Neutrophil (primary cell): ENCODE data around the gene SLC8B1.

Experiments used
- H3K27ac ChIP-seq: fragments of 200-600 bp; sonication (generic); 2 replicates; pipeline ENCODE4 v1.5.1; 2016; ENCODE audit warnings: mild to moderate bottlenecking, moderate library complexity
- H3K27me3 ChIP-seq: fragments of 200-600 bp; sonication (generic); 2 replicates; pipeline ENCODE4 v1.6.0; 2016; ENCODE audit warnings: mild to moderate bottlenecking
- H3K36me3 ChIP-seq: fragments of 200-600 bp; sonication (generic); 2 replicates; pipeline ENCODE4 v1.5.1; 2017
- H3K4me1 ChIP-seq, 2 experiments: fragments of 200-600 bp in 1 of 2; sonication (generic) in 1 of 2; 1 replicate in 1 of 2; 2 replicates in 1 of 2; pipeline versions ENCODE4 v1.5.1 to v1.6.1; 2013 to 2016; ENCODE audit warnings: low read depth in 1 of 2, low read length in 1 of 2, mild to moderate bottlenecking in 1 of 2, moderate library complexity in 1 of 2; ENCODE audit not compliant: control insufficient read depth in 1 of 2, insufficient read depth in 1 of 2
- H3K4me3 ChIP-seq, 2 experiments: fragments of 200-600 bp in 1 of 2; sonication (generic) in 1 of 2; 1 replicate in 1 of 2; 2 replicates in 1 of 2; pipeline ENCODE4 v1.5.1; 2013 to 2016; ENCODE audit warnings: low read depth in 1 of 2, low read length in 1 of 2, mild to moderate bottlenecking in 1 of 2, moderate library complexity in 1 of 2
- H3K9me3 ChIP-seq: fragments of 200-600 bp; sonication (generic); 2 replicates; pipeline ENCODE4 v1.5.1; 2016
- TF ChIP-seq, protein P1 (sequence below): fragments of 200-600 bp; sonication (generic); IDR thresholded peaks from 2 replicates; pipeline ENCODE4 v1.5.1; 2016; ENCODE audit warnings: antibody characterized with exemption

The SLC8B1 gene

DNA sequence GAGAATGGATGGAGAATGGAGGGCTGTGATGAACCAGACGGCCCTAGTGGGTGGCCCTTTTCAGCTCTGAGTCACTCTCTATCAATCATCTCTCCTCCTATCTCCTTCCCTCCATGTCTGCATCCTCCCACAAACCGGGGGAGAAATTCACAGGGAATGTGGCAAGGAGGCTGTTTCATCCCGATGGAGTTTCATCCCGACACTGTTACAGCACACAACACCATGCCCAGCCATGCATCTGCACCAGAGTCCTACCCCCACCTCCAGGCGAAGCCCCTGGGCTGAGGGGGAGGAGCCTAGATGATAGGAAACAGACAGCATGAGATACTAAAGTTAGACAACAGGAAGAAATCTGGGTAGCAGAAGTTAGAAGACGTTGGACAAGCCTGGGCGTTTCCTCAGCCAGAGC lies 20.8 kb downstream of the SLC8B1 start:
- TF ChIP-seq, protein P1, sequence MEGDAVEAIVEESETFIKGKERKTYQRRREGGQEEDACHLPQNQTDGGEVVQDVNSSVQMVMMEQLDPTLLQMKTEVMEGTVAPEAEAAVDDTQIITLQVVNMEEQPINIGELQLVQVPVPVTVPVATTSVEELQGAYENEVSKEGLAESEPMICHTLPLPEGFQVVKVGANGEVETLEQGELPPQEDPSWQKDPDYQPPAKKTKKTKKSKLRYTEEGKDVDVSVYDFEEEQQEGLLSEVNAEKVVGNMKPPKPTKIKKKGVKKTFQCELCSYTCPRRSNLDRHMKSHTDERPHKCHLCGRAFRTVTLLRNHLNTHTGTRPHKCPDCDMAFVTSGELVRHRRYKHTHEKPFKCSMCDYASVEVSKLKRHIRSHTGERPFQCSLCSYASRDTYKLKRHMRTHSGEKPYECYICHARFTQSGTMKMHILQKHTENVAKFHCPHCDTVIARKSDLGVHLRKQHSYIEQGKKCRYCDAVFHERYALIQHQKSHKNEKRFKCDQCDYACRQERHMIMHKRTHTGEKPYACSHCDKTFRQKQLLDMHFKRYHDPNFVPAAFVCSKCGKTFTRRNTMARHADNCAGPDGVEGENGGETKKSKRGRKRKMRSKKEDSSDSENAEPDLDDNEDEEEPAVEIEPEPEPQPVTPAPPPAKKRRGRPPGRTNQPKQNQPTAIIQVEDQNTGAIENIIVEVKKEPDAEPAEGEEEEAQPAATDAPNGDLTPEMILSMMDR = no peak
- Histone ChIP-seq H3K4me1 (no peaks in the 10 kb centered on the region), H3K4me3 (no peak overlapping the region), H3K27me3 (no peaks in the 10 kb centered on the region), H3K9me3 (no peaks in the 10 kb centered on the region), H3K36me3 (peaks cover 100% of the 10 kb centered on the region), H3K27ac (no peak overlapping the region)

DNA sequence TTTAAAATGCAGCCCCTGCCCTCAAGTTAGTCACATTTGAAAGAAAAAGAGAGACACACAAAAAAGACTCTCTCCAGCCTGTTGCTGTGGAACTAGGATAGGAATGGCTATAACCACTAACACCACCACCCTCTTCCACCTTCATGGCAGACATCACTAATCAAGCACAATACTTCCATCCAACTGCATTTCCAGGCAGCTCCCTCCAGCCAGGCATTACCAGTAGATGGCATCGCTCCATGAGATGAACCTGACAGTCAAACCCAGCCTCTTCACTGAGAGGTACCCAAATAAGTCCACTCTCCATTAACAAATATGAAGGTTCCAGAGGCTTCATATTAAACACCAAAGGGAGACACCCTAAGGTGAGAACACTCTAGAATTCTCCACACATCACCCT lies 24.4 kb downstream of the SLC8B1 start:
- Histone ChIP-seq H3K4me1 (no peaks in the 10 kb centered on the region), H3K36me3 (peaks cover 98% of the 10 kb centered on the region), H3K9me3 (no peaks in the 10 kb centered on the region), H3K4me3 (no peak overlapping the region), H3K27ac (no peak overlapping the region), H3K27me3 (no peaks in the 10 kb centered on the region)
- TF ChIP-seq, protein P1 = no peak

DNA sequence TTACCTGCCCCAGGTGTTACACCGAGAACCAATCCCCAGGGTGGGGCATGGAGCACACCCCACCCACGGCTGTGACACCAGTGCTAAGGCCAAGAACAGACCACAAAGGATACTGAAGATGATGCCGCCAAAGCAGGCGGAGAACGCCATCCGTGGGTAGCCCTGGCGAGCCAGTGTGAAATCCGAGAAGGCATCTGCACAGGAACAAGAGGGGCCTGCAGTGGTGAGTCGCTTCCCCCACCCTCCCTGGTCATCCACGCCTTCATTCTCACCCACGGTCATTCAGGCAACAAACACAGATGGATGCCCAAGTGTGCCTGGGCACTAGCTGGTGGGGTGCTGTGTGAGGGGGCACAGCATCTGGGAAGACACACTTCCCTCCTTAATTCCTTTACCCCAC lies 28.5 kb downstream of the SLC8B1 start:
- H3K27me3 ChIP-seq = no peaks in the 10 kb centered on the region
- no peaks in the 10 kb centered on the region for H3K9me3 ChIP-seq
- H3K27ac ChIP-seq = no peak overlapping the region
- no peak overlapping the region for H3K4me3 ChIP-seq
- H3K36me3 ChIP-seq = peaks cover 92% of the 10 kb centered on the region
- H3K4me1 ChIP-seq = peaks cover 5 to 10% of the 10 kb centered on the region in 2 experiments
- TF ChIP-seq, protein P1 = no peak

DNA sequence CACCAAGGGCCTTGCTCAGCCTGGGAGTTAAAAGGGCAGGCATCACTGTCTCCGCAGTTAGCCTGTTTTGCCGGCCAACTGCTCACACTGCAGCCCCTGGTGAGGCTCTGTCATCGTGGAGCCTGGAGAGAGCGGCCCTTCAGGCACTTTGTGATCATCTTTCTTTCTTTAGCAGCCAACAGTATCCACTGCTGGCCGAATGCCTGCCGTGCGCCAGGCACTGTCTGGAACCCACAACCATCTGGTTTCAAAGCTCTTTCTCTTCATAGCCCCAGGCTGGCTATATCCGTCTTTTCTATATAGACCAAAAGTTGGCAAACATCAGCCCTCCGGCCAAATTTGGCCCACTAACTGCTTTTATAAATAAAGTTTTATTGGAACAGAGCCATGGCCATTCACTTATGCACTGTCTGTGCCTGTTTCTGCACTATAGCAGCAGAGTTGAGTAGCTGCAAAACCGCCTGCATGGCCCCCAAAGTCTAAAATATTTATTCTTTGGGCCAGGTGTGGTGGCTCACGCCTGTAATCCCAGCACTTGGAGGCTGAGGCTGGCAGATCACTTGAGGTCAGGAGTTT lies 29.5 kb downstream of the SLC8B1 start:
- H3K9me3 ChIP-seq = no peaks in the 10 kb centered on the region
- peaks cover 5 to 10% of the 10 kb centered on the region in 2 experiments for H3K4me1 ChIP-seq
- no peak overlapping the region for H3K27ac ChIP-seq
- TF ChIP-seq, protein P1 = no peak
- H3K36me3 ChIP-seq = peaks cover 89% of the 10 kb centered on the region
- H3K4me3 ChIP-seq = no peak overlapping the region
- no peaks in the 10 kb centered on the region for H3K27me3 ChIP-seq

DNA sequence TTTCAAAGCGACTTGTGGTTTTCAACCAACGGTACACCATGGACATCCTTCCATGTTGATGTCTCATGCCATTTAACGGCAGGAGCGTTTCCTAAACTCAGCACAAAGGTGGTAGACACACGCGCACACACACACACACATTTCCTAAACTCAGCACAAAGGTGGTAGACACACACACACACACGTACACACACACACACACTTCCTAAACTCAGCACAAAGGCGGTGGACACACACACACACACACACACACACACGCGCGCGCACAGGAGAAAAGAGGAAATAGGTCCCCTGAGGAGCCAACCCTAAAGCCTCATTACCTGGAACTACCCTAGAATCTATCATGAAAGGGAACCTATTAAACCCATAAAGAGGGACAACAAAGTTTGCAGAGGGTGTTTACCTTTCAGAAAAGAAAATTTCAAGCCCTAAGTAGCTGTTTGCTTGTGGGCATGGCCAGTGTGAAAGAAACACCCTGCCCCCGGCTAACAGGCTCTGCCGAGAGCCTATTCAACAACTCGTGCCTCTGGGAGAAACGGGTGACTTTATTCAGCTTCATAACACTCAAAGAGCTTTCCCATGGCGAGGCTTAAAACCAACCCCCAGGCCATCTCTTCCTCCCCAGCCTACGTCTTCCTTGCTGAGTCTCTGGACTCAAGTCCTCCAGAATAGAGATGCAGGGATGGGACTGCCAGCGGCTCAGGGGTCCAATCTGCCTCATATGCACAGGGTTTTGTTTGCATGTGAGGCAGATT lies 31.8 kb downstream of the SLC8B1 start:
- no peaks in the 10 kb centered on the region for H3K27me3 ChIP-seq
- peaks cover 5 to 10% of the 10 kb centered on the region in 2 experiments for H3K4me1 ChIP-seq
- H3K27ac ChIP-seq = peak overlapping the region; percentile 65
- H3K36me3 ChIP-seq = peaks cover 89% of the 10 kb centered on the region
- H3K4me3 ChIP-seq = no peak overlapping the region
- no peaks in the 10 kb centered on the region for H3K9me3 ChIP-seq
- TF ChIP-seq, protein P1 = no peak
